Pancreas (tissue), 10 donors: ENCODE results near the gene NRCAM. TPM values are rescaled to one million over a fixed set of nuclear protein-coding genes. Genes with fewer than 3 reads are reported as not detected.
A peak's percentile ranks its signal among the peaks of the same experiment; 100 is the strongest.

Experiments used
- ATAC-seq, 4 donors: fragments of 200-7000 bp; cut with Tn5 transposase; one replicate each; pipeline versions ENCODE4 v1.8.0 to v1.9.1; 2020; ENCODE audit warnings: mild to moderate bottlenecking in 4 of 4, moderate library complexity in 4 of 4
- DNase-seq, 6 donors: peaks; one replicate each; pipeline ENCODE4 v3.0.0-alpha.2; 2020
- FAIRE-seq: peaks from 2 replicates; lab custom pipeline; 2012; peaks lifted over from hg19 to GRCh38; lab: Jason Lieb, UNC
- H3K27ac ChIP-seq, 4 donors: fragments of 200-600 bp; sonication (generic); 1 replicate in 3 of 4; 2 replicates in 1 of 4; pipeline versions ENCODE4 v1.5.0 to v1.8.0; 2020
- H3K27me3 ChIP-seq, 4 donors: fragments of 200-600 bp; one replicate each; pipeline ENCODE4 v1.8.0; 2021
- H3K36me3 ChIP-seq, 3 donors: fragments of 200-600 bp; sonication (generic) in 1 of 3; one replicate each; pipeline versions ENCODE4 v1.5.0 to v1.8.0; 2020 to 2021
- H3K4me1 ChIP-seq, 3 donors: fragments of 200-600 bp; one replicate each; pipeline ENCODE4 v1.8.0; 2021
- H3K4me3 ChIP-seq, 4 donors: fragments of 200-600 bp; sonication (generic) in 2 of 4; one replicate each; pipeline versions ENCODE4 v1.5.0 to v1.8.0; 2020 to 2021
- H3K9me3 ChIP-seq, 4 donors: fragments of 200-600 bp; one replicate each; pipeline ENCODE4 v1.8.0; 2021
- CTCF ChIP-seq, 4 donors: fragments of 200-600 bp; sonication (generic) in 3 of 4; IDR thresholded peaks; one replicate each; pipeline versions ENCODE4 v1.5.0 to v1.8.0; 2021; ENCODE audit warnings: antibody characterized with exemption in 4 of 4
- WGBS, 2 donors: extraction: QIAGEN DNeasy Blood & Tissue Kit; methylation state at CpG; one replicate each; pipeline ENCODE4 v1.1.7; 2013; 5-methylcytosine and 5-hydroxymethylcytosine counted together
- intact Hi-C, 3 donors: fragments of 100-400 bp; cut with DNase I; formaldehyde crosslinking; loops; one replicate each; pipeline versions ENCODE4 v1.11.1 to v1.14.2; 2022
- polyA plus RNA-seq, 2 donors: library from polyadenylated mRNA; stranded (reverse); fragments of 200-250 nt; gene quantifications; one replicate each; pipeline ENCODE4 v1.2.3, GENCODE V29; 2013
- total RNA-seq, 6 donors: library from RNA; stranded (reverse); fragmentation: NEBNext Ultra II Directional in 4 of 6; extraction: Animal tissue kit (Norgen Biotek cat#: 25700) in 4 of 6; gene quantifications; one replicate each; pipeline versions ENCODE4 v1.2.1 to v1.2.4, GENCODE V29; 2021 to 2023
- donor health status: healthy with polysubstance abuse.
- donor health status: DM: no; HTN: no; CAD: no; lungs with moderate emphysema.
- donor health status: DM: no; HTN: no; CAD: no.
- donor health status: control.
- donor health status: control.
- donor health status: Bipolar disorder and iron deficiency.
- donor health status: DM: yes; HTN: yes; CAD: no.
- donor health status: DM: no; HTN: no; CAD: no.
- donor health status: DM: no; HTN: no; CAD: no.
- donor health status: DM: yes; HTN: yes; CAD: no.

Gene NRCAM
- total and polyA plus RNA-seq, 8 donors, result 14.1 to 53.6 (median 40.4) TPM

- TF ChIP-seq CTCF (IDR thresholded peaks at IDR 0.05), result no peak
- Histone ChIP-seq H3K27ac (peak overlapping the region in 2 of 4 donors; percentile 15 to 20), H3K4me3 (no peak overlapping the region), H3K4me1 (peaks cover 6 to 43% (median 35%) of the 10 kb centered on the region in 3 donors), H3K27me3 (no peaks in the 10 kb centered on the region), H3K36me3 (no peaks in the 10 kb centered on the region), H3K9me3 (no peaks in the 10 kb centered on the region)
- ATAC-seq, result peak in 3 of 4 donors; percentile 24 to 57 (median 56)
- no peak for DNase-seq
- 7 to 10% methylated on average over 2 of the region's 2 CpGs for WGBS, 2 donors
- FAIRE-seq, result no peak
- intact Hi-C loops, result no loop called here
Observed at GRCh38 chr7:108328174-108328651, 128.0 kb downstream of the NRCAM start.

DNA sequence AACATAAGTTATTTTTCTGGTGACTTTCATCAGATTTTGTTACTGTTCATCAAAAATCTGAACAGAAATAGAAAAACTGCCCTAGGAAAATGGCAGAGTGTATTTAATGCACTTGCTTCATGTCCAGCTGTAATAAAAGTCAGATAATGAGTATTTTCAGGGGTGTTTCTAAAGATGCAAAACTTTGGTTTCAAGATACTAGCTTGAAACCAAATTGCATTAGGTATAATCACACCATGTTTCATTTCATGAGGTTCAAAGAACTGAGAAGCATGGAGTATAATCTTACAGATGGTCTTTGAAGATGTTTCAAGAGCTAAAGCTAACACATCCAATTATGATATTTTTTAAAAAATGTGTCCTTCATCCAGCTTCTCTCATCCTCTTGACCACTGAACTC lies 128.9 kb downstream of the NRCAM start:
- ATAC-seq, result no peak
- intact Hi-C loops, result no loop called here
- TF ChIP-seq CTCF (IDR thresholded peaks at IDR 0.05), result no peak
- Histone ChIP-seq H3K27me3 (no peaks in the 10 kb centered on the region), H3K36me3 (no peaks in the 10 kb centered on the region), H3K9me3 (no peaks in the 10 kb centered on the region), H3K4me3 (no peak overlapping the region), H3K4me1 (peaks cover 6 to 39% (median 35%) of the 10 kb centered on the region in 3 donors), H3K27ac (peak overlapping the region in 1 of 4 donors; percentile 15)
- no peak for DNase-seq
- no peak for FAIRE-seq

DNA sequence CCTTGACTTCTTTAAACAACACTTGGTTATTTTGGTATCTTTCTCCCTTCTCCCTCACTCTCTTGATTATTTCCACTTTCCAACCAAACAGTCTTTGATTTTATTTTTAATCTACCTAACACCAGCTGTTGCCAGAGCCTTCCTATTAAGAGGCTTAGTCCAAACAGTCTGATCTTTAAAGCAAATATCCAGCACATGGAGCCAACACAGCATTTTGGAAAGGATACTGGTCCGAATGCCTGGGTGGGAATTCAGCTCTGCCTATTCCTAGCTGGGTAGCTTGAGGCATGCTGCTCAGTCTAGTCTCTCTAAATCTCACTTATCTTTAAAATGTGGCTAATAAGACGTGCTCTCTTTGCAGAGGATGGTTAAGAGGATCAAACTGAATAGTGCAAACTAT lies 129.3 kb downstream of the NRCAM start:
- peak; percentile 11 to 50 (median 38) for ATAC-seq
- no peak overlapping the region for H3K4me3 ChIP-seq
- no peak overlapping the region for H3K27ac ChIP-seq
- no peak for DNase-seq
- H3K36me3 ChIP-seq, result no peaks in the 10 kb centered on the region
- H3K9me3 ChIP-seq, result no peaks in the 10 kb centered on the region
- H3K27me3 ChIP-seq, result no peaks in the 10 kb centered on the region
- FAIRE-seq, result no peak
- TF ChIP-seq CTCF (IDR thresholded peaks at IDR 0.05), result no peak
- intact Hi-C loops, result no loop called here
- peaks cover 6 to 39% (median 35%) of the 10 kb centered on the region in 3 donors for H3K4me1 ChIP-seq
- WGBS, 2 donors, result 39 to 50% methylated on average over 2 of the region's 2 CpGs

DNA sequence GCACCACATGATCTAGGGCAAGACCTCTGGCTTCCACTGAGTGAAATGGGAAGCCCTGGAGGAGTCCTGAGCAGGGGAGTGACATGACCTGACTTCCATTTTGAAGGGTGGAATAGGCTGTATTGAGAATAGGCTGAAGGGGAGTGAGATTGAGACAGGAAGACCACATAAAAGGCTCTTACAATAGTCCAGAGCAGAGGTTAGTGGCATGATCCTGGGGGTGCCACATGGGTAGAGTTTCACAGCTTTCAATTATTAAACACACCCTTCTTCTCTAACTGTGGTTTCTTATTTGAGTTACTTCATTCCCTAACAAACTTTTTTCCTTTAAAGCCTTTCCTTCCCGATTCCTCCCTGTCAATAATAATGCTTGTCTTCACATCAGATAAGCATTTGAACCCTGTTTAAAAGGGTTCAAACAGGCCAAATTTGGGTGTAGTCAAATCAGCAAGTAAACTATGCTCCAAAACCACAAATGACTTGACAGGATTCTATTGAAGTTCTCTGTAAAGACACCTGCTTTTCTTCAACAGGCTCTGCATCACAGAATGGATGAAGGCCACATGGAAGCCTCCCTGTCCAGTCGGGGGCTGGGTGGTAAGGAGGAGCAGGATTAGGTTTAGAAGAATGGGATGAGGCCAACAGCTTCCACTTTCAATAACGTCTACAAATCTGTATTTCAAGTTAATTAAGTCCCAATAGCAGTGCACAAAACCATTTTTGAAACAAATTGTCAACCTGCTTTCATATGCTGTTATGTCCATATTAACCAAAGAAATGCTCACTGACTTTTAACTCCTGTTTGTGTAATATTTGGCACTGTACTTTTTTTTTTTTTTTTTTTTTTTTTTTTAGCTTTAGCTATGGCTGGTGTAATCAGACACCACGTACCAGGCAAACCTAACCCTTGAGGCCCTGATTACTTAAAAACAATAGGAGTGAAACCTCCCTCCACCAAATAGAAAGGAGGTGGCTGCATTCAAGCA lies 131.9 kb downstream of the NRCAM start:
- no peaks in the 10 kb centered on the region for H3K27me3 ChIP-seq
- WGBS, 2 donors, result 53 to 55% methylated on average over 4 of the region's 4 CpGs
- no peak for DNase-seq
- no peak for FAIRE-seq
- H3K27ac ChIP-seq, result no peak overlapping the region
- intact Hi-C loops, result no loop called here
- peak in 3 of 4 donors; percentile 13 to 64 (median 50) for ATAC-seq
- TF ChIP-seq CTCF (IDR thresholded peaks at IDR 0.05), result no peak
- H3K4me1 ChIP-seq, result peaks cover 6 to 39% (median 35%) of the 10 kb centered on the region in 3 donors
- no peak overlapping the region for H3K4me3 ChIP-seq
- H3K36me3 ChIP-seq, result no peaks in the 10 kb centered on the region
- no peaks in the 10 kb centered on the region for H3K9me3 ChIP-seq
